Endothelial cell of umbilical vein (primary cell): ENCODE data around the gene PDLIM3. TPM values are rescaled to one million over a fixed set of nuclear protein-coding genes. Genes with fewer than 3 reads are reported as not detected.

Experiments used
- BruUV-seq: library from RNA; stranded (reverse); fragments of 400-500 nt; replicated peaks from 2 replicates; lab custom pipeline; 2021; lab: Mats Ljungman, UMichigan
- CTCF ChIA-PET: fragments of 300-600, 350-600 bp; sonication (Branson Sonifier 250); formaldehyde crosslinking; loops from one replicate; lab custom pipeline; 2021; ENCODE audit warnings: antibody characterized with exemption, inconsistent platforms; lab: Charles Lee
- POLR2A ChIA-PET: fragments of 300-600, 350-600 bp; sonication (Branson Sonifier 250); formaldehyde crosslinking; loops from one replicate; lab custom pipeline; 2021; ENCODE audit warnings: antibody characterized with exemption, inconsistent platforms; lab: Charles Lee
- DNase-seq: peaks from one replicate; pipeline ENCODE4 v3.0.0-alpha.2; 2011; ENCODE audit warnings: low read depth, low spot score
- FAIRE-seq: peaks from 2 replicates; lab custom pipeline; 2011; peaks lifted over from hg19 to GRCh38; lab: Jason Lieb, UNC
- H2AFZ ChIP-seq: 2 replicates; pipeline ENCODE4 v1.6.0; 2012; ENCODE audit warnings: low read depth, low read length, control low read depth, inconsistent platforms
- H3K27ac ChIP-seq: 2 replicates; pipeline ENCODE4 v1.5.1; 2011; ENCODE audit warnings: low read depth, mild to moderate bottlenecking, control low read depth, low read length, moderate library complexity; ENCODE audit not compliant: insufficient read depth
- H3K27me3 ChIP-seq, 2 experiments: 2 replicates each; pipeline versions ENCODE4 v1.6.0 to v1.6.1; 2011; ENCODE audit warnings: low read length in 2 of 2, mixed read lengths in 1 of 2; ENCODE audit not compliant: control insufficient read depth in 2 of 2, insufficient read depth in 2 of 2
- H3K36me3 ChIP-seq, 2 experiments: 2 replicates in 1 of 2; 3 replicates in 1 of 2; pipeline ENCODE4 v1.5.1; 2011; ENCODE audit warnings: low read length in 2 of 2, mild to moderate bottlenecking in 1 of 2, moderate library complexity in 1 of 2; ENCODE audit not compliant: control insufficient read depth in 2 of 2, insufficient read depth in 2 of 2; ENCODE audit errors: extremely low read depth in 1 of 2
- H3K4me1 ChIP-seq: 3 replicates; pipeline ENCODE4 v1.5.1; 2011; ENCODE audit warnings: mild to moderate bottlenecking, low read length; ENCODE audit not compliant: control insufficient read depth, insufficient read depth; ENCODE audit errors: extremely low read depth
- H3K4me2 ChIP-seq: 2 replicates; pipeline ENCODE4 v1.6.1; 2011; ENCODE audit warnings: low read length, control low read depth, mixed read lengths; ENCODE audit not compliant: insufficient read depth
- H3K4me3 ChIP-seq, 3 experiments: fragments of 200-600 bp in 1 of 3; sonication (generic), shearing (Covaris generic) in 1 of 3; replicated peaks in 1 of 3; 2 replicates each; pipeline ENCODE4 v1.5.1; 2011 to 2016; ENCODE audit warnings: control low read depth in 3 of 3, low read length in 3 of 3, mild to moderate bottlenecking in 2 of 3, inconsistent platforms in 1 of 3, low read depth in 1 of 3, moderate library complexity in 1 of 3; ENCODE audit not compliant: insufficient read depth in 1 of 3
- H3K79me2 ChIP-seq: 2 replicates; pipeline ENCODE4 v1.6.0; 2012; ENCODE audit warnings: low read length, inconsistent platforms; ENCODE audit not compliant: control insufficient read depth, insufficient read depth
- H3K9ac ChIP-seq: replicated peaks from 2 replicates; pipeline ENCODE3; 2011; ENCODE audit warnings: low read length, control low read depth; ENCODE audit not compliant: insufficient read depth; ENCODE audit errors: extremely low read depth
- H3K9me1 ChIP-seq: replicated peaks from 3 replicates; pipeline ENCODE4 v1.6.0; 2011; ENCODE audit warnings: mild to moderate bottlenecking, low read length; ENCODE audit not compliant: control insufficient read depth, insufficient read depth; ENCODE audit errors: extremely low read depth
- H3K9me3 ChIP-seq: replicated peaks from 2 replicates; pipeline ENCODE4 v1.5.1; 2012; ENCODE audit warnings: low read length, inconsistent platforms; ENCODE audit not compliant: control insufficient read depth, insufficient read depth
- H4K20me1 ChIP-seq: replicated peaks from 2 replicates; pipeline ENCODE3; 2011; ENCODE audit warnings: mild to moderate bottlenecking, low read length; ENCODE audit not compliant: control insufficient read depth, insufficient read depth; ENCODE audit errors: extremely low read depth
- EZH2 ChIP-seq: IDR thresholded peaks from 2 replicates; pipeline ENCODE4 v1.6.1; 2012; ENCODE audit warnings: borderline replicate concordance, low read depth, mild to moderate bottlenecking, moderate library complexity, low read length, inconsistent platforms; ENCODE audit not compliant: severe bottlenecking
- FOS ChIP-seq: IDR thresholded peaks from 2 replicates; pipeline ENCODE4 v1.6.1; 2011; ENCODE audit warnings: mild to moderate bottlenecking, low read length, moderate library complexity, borderline replicate concordance; ENCODE audit not compliant: insufficient read depth
- MYC ChIP-seq: IDR thresholded peaks from one replicate; pipeline ENCODE4 v1.6.1; 2011; ENCODE audit warnings: mild to moderate bottlenecking, low read depth, low read length
- dilution Hi-C: fragments of 300-500 bp; cut with MboI; formaldehyde crosslinking; loops from one replicate; pipeline ENCODE4 v1.15.0; 2019; ENCODE audit warnings: low sequenced_read_pairs; ENCODE audit not compliant: extremely low pct_ligation_motif_present
- intact Hi-C: fragments of 100-400 bp; cut with micrococcal nuclease; formaldehyde crosslinking; loops from one replicate; pipeline ENCODE4 v1.10.0; 2022
- polyA plus RNA-seq, 4 experiments: library from polyadenylated mRNA; depleted of rRNA in 3 of 4; stranded (reverse) in 3 of 4; unstranded in 1 of 4; fragments of >200 nt; gene quantifications; 2 replicates each; pipeline versions ENCODE4 v1.2.1 to v1.2.3, GENCODE V29; 2011 to 2012; ENCODE audit warnings: missing spikeins in 1 of 4
- total RNA-seq: library from RNA; stranded (reverse); gene quantifications from 2 replicates; pipeline ENCODE4 v1.2.3, GENCODE V29; 2021
- TF ChIP-seq, protein P1 (sequence below): IDR thresholded peaks from 2 replicates; pipeline ENCODE4 v1.6.1; 2011; ENCODE audit not compliant: insufficient read depth, insufficient read length

PDLIM3 gene
- total and polyA plus RNA-seq, 2 donors (not counting 3 experiments of a cell fraction or from before 2014, with no cell fraction given) = 9.7 to 17.6 TPM

DNA sequence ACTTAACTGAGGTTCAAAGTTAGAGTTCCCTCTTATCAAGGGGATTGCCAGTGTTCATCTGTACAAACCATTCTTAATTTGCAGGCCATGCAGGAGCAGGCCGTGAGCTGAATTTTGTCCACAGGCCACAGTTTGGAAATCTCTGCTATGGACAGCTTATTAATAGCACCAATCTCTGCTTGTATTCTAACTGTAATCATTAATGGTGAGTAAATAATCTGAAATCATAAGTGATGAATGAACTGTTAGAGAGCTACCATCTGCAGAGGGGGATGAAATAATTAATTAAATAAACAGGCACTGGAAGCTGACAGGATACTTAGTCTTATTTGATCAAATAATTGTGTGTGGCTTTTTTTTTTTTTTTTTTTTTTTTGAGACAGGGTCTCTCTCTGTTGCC, 48.5 kb upstream of the PDLIM3 start:
- ChIA-PET CTCF (interaction anchor here (2.2 kb wide), 1 partner anchor 454 kb away, joined by 8 read pairs; no protein-coding TSS in a partner anchor), POLR2A (no interaction called here)
- H3K9ac ChIP-seq = no peak overlapping the region
- FAIRE-seq (no peak), DNase-seq (no peak)
- H3K36me3 ChIP-seq = no peaks in the 10 kb centered on the region
- H3K9me3 ChIP-seq = no peaks in the 10 kb centered on the region
- no peaks in the 10 kb centered on the region for H3K4me1 ChIP-seq
- no peaks in the 10 kb centered on the region for H3K27me3 ChIP-seq
- no peak overlapping the region for H3K27ac ChIP-seq
- H3K4me2 ChIP-seq = no peak overlapping the region
- TF ChIP-seq EZH2 (no peak), FOS (no peak)
- no peaks in the 10 kb centered on the region for H3K9me1 ChIP-seq
- H3K79me2 ChIP-seq = no peaks in the 10 kb centered on the region
- dilution Hi-C loops = no loop called here
- BruUV-seq = no TSS peak
- H2AFZ ChIP-seq = no peak overlapping the region
- intact Hi-C loops = no loop called here
- no peaks in the 10 kb centered on the region for H4K20me1 ChIP-seq
- no peak overlapping the region for H3K4me3 ChIP-seq

DNA sequence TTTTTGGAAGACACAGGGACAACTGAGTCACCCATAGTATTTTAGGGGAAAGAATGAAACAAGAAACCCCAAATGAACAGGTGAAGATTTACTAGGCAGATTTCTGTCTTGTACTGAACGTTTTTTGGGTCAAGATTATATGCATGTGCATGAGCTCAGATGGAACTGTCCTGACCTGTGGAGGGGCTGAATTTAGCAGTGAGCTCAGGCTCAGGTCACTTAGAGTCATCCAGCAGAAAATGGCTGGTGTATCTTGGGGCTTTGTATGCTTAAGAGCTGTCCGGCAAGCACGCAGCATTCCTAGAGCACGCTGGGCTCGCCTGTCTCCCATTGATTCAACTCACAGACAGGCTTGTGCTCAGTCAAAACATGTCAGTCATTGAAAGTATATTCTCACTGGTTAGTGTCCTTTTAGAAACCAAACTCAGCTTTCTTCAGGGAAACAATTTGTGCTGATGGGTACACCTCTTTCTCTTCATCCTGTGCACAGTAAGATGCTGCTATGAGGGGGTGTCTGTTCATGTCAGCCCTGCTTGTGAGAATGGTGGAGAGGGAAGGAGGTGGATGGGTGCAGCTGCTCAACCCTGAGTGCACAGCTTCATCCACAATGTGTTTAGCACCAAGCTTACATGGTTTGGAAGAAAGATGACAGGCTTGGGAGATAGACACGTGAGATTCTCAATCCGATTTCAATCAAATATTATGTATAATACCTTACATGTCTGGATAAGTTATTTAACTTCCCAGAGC, 47.5 kb upstream of the PDLIM3 start:
- intact Hi-C loops = no loop called here

More for the DNA sequence above, 47.5 kb upstream of the PDLIM3 start:
- no peaks in the 10 kb centered on the region for H3K9me3 ChIP-seq
- no peak overlapping the region for H3K27ac ChIP-seq
- no peak overlapping the region for H3K4me3 ChIP-seq
- no peaks in the 10 kb centered on the region for H3K36me3 ChIP-seq
- H3K9ac ChIP-seq = no peak overlapping the region
- ChIA-PET POLR2A (no interaction called here), CTCF (interaction anchor here (0.6 to 1.2 kb wide), 6 partner anchors 9 to 22 kb away, joined by 3 to 5 read pairs (median 3); no protein-coding TSS in a partner anchor)
- no peaks in the 10 kb centered on the region for H3K79me2 ChIP-seq
- H3K9me1 ChIP-seq = no peaks in the 10 kb centered on the region
- no peak overlapping the region for H2AFZ ChIP-seq
- TF ChIP-seq EZH2 = no peak
- TF ChIP-seq, protein P1, sequence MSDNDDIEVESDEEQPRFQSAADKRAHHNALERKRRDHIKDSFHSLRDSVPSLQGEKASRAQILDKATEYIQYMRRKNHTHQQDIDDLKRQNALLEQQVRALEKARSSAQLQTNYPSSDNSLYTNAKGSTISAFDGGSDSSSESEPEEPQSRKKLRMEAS = no peak
- TF ChIP-seq MYC = no peak
- no peak for TF ChIP-seq FOS
- H3K4me1 ChIP-seq = no peaks in the 10 kb centered on the region
- no peaks in the 10 kb centered on the region for H4K20me1 ChIP-seq
- no peaks in the 10 kb centered on the region for H3K27me3 ChIP-seq
- dilution Hi-C loops = no loop called here
- no TSS peak for BruUV-seq
- no peak for FAIRE-seq
- H3K4me2 ChIP-seq = no peak overlapping the region
- no peak for DNase-seq
